Measurements from ENCODE around the gene RHOT2.

Gene RHOT2

DNA sequence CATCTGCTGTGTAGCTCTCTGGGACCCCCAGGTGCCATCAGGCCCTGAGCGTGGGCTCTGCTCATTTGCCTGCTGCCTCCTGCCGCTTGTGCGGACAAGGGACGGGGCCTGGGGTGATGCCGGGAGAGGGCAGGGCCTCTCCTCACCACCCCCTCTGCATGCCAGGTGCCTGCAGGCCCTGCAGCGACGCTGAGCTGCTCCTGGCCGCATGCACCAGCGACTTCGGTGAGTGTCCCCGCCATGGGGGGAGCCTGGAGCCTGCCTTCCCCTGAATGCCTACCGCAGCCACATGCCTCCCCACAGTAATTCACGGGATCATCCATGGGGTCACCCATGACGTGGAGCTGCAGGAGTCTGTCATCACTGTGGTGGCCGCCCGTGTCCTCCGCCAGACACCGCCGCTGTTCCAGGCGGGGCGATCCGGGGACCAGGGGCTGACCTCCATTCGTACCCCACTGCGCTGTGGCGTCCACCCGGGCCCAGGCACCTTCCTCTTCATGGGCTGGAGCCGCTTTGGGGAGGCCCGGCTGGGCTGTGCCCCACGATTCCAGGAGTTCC is 48.9 kb downstream of the RHOT2 start:
- DNase-seq = no peak

DNA sequence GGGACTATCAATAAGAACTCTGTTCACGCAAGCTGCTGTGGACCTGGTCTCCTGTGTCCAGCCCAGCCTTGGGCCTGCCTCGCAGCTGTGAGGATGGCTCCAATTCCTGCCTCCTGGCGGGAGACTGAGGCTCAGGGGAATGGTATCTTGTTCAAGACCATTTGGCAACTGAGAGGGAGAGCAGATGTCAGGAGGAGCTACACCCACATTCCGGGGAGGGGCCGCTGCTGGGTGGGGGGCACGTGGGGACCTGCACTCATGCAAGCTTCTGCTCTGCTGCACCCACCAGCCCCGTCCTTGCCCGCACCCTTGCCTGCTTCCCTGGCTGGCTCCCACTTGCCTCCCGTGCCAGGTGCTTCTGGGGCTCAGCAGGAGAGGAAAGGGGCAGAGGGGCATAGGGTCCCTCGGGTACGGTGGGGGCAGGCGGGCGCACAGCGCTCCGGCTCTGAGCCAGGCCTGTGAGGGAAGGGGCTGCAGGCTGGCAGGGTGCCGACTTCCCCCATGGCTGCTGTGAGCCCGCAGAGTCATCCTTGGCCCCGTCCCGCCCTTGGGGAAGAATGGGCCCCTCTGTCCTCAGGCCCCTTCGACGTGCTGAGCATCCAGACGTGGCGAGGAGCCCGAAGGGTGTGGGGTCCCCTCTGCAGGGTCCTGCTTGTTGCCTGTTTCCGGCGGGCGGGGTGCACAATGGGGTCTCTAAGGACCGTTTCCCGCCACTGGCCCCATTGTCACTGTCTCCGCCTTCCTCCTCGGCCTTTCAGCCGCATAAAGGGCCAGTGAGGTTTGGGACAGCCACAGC is 49.7 kb downstream of the RHOT2 start:
- no peak for DNase-seq

DNA sequence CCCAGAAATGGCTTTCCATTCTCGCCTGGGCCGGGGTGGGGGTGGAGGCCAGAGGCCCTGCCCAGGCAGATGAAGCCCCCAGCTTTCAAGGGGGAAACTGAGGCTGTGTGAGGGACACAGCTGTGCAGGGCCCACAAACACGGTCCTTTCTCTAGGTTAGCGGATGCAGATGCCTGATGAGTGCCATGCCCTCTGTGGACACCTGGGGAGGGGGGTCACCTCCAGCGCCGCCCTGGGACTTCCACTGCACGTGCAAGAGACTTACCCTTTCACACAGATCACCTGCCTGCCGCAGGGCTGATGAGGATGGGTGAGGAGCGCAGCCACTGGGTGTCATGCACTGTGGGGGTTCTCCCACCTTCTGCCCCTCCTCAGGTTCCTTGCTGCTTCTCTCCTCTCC is 50.5 kb downstream of the RHOT2 start:
- no peak for DNase-seq

DNA sequence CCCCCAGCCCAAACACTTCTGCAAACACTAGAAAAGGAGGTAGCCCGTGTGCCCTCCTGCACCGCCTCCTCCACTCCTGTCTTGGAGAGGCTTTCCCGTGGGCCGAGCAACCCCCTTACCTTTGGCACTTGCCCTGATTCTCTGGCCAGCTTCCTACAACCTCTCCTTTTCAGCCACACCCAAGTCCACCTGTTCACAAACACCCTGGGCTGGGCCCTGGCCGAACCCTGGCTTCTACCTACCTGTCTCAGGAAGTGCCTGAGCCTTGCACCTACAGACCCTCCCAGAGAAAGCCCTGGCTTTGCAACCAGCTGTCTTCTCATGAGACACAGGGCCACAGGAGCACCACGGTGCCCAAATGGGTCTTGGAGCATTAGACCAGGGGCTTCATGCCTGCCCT is 51.0 kb downstream of the RHOT2 start:
- no peak for DNase-seq

DNA sequence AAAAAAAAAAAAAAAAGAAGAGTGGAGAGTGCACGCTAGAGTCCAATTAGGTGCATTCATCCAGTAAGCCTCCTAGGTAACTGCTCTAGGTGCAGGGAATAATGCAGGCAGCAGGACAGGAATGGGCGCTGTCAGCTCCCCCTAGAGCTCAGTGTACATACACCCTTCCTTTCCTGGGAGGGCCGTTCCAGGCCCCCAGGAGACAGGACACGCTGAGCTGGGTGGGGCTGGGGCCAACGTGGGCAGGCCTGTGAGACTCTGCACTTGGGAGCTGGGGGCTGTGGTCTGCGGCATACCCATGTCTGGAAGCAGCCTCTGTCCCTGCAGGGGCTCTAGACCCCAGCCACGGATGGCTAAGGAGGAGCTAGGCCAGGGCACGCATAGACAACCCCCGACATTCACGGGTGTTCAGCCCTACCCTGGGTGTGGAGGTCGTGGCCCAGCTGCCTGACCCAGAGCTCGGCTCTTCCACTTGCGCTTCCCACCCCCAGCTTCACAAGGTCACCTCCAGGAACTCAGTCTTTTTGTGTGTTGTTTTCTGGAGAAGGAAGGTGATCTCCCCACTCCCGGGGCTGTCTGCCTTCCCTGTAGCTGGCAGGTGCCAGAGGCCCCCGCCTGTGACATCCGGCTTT is 52.0 kb downstream of the RHOT2 start:
- DNase-seq = no peak

DNA sequence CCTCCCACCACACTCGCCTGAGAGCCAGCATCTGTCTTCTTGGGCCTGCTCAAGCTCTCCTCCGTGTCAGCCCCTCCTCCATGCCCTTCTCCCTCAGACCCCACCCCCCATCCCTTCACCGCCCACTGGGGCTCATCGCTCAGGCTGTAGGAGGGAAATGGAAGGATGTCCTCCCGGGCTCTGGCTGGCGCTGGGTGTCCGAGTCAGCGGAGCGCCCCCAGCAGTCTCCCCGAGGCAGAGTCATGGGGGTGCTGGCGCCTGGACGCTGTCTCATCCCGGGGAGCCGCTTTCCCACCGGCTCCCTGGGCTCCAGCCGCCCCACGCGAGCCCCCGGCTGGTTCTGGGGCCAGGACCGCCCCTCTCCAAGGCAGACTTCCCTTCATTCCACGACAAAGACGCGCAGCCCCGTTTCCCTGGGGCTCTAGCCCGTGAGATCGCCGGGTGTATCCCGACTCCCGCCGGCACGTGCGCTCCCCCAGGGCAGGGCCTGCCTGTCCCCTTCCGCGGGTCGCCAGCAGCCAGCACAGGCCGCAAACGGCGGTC is 52.6 kb downstream of the RHOT2 start:
- no peak for DNase-seq

DNA sequence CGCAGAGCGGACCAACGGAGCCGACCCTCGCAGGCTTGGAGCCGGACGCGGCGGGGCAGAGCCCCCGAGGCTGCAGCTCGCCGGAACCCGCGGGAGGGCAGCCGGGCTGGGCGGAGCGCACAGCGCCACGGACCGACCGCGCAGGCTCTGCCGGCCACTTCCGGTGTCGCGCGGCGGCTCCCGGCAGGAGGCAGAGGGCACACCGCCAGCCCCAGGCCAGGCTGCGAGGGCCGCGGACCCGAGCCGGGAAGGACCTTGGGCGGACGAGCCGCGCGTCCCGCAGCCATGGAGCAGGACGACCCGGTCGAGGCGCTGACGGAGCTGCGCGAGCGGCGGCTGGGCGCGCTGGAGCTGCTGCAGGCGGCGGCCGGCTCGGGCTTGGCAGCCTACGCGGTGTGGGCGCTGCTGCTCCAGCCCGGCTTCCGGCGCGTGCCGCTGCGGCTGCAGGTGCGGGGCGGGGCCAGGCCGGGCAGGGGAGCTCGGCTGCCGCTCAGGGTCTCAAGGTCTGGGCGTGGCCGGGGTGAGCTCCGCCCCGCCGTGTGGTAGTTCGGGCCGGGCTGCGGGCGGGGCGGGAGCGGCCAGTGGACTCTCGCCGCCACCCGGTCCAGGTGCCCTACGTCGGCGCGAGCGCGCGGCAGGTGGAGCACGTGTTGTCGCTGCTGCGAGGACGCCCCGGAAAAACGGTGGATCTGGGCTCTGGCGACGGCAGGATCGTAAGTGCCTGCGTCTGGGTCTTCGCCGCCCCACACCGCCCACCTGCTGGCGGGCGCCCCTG is 53.2 kb downstream of the RHOT2 start, which contains the start of gene ANTKMT:
ANTKMT (plus strand) TSS at position 157 of the 775 bp plus-strand sequence; CDS start at position 286, 129 bp downstream.
- DNase-seq = peak; percentile 45

DNA sequence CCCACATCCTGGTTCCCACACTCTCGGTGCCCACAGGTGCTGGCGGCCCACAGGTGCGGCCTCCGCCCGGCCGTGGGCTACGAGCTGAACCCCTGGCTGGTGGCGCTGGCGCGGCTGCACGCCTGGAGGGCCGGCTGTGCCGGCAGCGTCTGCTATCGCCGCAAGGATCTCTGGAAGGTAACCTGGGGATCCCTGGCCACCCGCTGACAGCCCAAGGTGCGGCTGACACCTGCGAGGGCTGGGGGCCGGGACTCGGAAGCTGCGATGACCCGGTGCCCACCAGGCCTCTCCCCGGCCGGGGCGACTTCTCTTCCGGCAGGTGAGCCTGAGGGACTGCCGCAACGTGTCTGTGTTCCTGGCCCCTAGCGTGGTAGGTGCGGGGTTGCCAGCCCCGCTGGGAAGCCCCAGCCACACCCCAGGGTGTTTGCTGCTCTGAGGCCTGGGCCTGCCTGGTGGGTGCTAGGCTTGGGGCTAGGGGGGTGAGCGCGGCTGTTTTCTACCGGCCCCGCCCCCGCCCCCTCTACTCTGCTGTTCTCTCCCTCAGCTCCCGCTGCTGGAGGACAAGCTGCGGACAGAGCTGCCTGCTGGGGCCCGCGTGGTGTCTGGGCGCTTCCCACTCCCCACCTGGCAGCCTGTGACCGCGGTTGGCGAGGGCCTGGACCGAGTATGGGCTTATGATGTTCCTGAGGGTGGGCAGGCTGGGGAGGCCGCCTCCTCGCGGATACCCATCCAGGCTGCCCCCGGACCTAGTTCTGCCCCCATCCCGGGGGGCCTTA is 54.0 kb downstream of the RHOT2 start:
- no peak for DNase-seq

DNA sequence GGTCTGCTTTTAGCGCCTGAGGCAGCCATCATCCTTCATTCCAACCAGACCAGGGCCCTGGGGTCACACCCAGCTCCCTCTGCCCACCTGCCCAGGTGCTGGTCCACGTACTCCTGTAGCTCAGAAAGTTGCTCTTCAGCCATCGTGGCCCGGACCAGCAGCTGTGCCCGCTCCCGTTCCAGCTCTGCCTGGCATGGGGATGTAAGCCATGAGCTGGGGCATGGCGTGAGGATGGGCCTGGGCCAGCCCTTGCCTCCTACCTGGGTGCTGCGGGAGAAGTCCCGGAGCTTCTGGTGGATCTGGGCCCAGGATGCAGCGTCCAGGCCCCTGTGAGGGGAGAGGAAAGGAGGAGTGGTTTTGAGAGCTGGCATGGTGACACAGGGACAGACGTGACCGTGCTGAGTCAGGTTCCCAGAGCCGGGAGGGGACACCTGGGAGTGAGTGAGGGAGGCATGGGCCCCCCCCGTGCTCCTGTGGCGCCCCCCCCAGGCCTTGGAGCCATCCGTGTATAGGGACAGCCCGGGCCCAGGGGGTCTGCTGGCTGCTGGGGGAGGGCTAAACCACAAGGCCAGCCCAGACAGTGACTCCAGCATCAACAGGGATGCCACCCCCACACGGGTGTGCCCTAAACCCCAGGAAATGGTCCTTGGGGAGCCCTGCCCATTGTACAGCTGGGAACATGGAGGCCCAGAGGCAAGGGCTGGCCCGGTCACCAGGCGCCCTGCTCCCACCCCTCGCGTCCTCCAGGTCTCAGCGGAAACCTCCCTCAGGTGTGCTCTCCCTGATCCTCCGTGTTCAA is 55.1 kb downstream of the RHOT2 start:
- DNase-seq = no peak

DNA sequence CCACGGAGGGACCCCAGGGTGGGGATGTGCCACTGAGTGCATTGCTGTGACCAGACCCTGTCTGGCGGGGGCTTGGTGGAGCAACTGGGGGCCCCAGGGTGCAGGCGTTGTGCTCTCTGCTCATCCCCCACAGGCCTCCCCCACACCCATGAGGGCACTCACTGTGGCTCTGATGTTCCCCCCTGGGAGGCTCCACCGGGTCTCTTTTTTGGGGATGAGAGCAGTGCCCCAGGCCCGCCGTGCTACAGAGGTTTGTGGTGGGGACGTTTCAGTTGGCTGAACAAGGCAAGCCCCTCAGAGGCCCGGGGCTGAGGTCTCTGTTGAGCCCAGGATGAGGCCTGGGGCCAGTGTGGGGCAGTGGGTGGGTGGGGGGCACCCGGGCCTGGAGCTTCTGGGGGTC is 55.8 kb downstream of the RHOT2 start:
- no peak for DNase-seq

Data from activated T-cell treated with anti-CD3 and anti-CD28 coated beads for 4 hours (primary cell).